Osteoblast (primary cell): ENCODE results near the gene BIK. TPM values are rescaled to one million over a fixed set of nuclear protein-coding genes. Genes with fewer than 3 reads are reported as not detected.

Experiments used
- DNase-seq: peaks from one replicate; pipeline ENCODE4 v3.0.0; 2011; ENCODE audit warnings: low spot score, mixed read lengths; ENCODE audit not compliant: insufficient read length; ENCODE audit errors: missing footprints
- H2AFZ ChIP-seq: 2 replicates; pipeline ENCODE4 v1.6.0; 2011; ENCODE audit warnings: mild to moderate bottlenecking, low read length
- H3K27ac ChIP-seq: 2 replicates; pipeline ENCODE4 v1.5.1; 2011; ENCODE audit warnings: mild to moderate bottlenecking, low read depth, low read length, moderate library complexity
- H3K27me3 ChIP-seq: 2 replicates; pipeline ENCODE4 v1.6.0; 2012; ENCODE audit warnings: mild to moderate bottlenecking, control low read depth, inconsistent platforms, low read length, moderate library complexity; ENCODE audit not compliant: insufficient read depth
- H3K36me3 ChIP-seq: 2 replicates; pipeline ENCODE4 v1.5.1; 2011; ENCODE audit warnings: mild to moderate bottlenecking, low read length, control low read depth, moderate library complexity; ENCODE audit not compliant: insufficient read depth
- H3K4me1 ChIP-seq: 2 replicates; pipeline ENCODE4 v1.5.1; 2011; ENCODE audit warnings: mild to moderate bottlenecking, low read length, control low read depth, moderate library complexity; ENCODE audit not compliant: insufficient read depth
- H3K4me2 ChIP-seq: 2 replicates; pipeline ENCODE4 v1.6.0; 2011; ENCODE audit warnings: mild to moderate bottlenecking, low read length; ENCODE audit not compliant: insufficient read depth
- H3K4me3 ChIP-seq: fragments of 200-600 bp; sonication (generic); 3 replicates; pipeline ENCODE4 v1.5.1; 2012; ENCODE audit warnings: mild to moderate bottlenecking, low read length, inconsistent platforms; ENCODE audit not compliant: insufficient read depth
- H3K79me2 ChIP-seq: 2 replicates; pipeline ENCODE4 v1.6.0; 2012; ENCODE audit warnings: mild to moderate bottlenecking, low read length, control low read depth, inconsistent platforms; ENCODE audit not compliant: insufficient read depth
- H3K9me3 ChIP-seq: 2 replicates; pipeline ENCODE4 v1.5.1; 2011; ENCODE audit warnings: low read depth, low read length, control low read depth
- H4K20me1 ChIP-seq: 2 replicates; pipeline ENCODE4 v1.6.0; 2012; ENCODE audit warnings: mild to moderate bottlenecking, low read length, control low read depth; ENCODE audit not compliant: insufficient read depth
- total RNA-seq: library from RNA; depleted of rRNA; stranded (reverse); fragments of >200 nt; gene quantifications from 2 replicates; pipeline ENCODE4 v1.2.3, GENCODE V29; 2012
- TF ChIP-seq, protein P1 (sequence below): IDR thresholded peaks from 2 replicates; pipeline ENCODE4 v1.5.1; 2011; ENCODE audit warnings: mild to moderate bottlenecking, low read depth, low read length, moderate library complexity; ENCODE audit errors: extremely low read depth

The BIK gene
- total RNA-seq, 1 donor = not detected

DNA sequence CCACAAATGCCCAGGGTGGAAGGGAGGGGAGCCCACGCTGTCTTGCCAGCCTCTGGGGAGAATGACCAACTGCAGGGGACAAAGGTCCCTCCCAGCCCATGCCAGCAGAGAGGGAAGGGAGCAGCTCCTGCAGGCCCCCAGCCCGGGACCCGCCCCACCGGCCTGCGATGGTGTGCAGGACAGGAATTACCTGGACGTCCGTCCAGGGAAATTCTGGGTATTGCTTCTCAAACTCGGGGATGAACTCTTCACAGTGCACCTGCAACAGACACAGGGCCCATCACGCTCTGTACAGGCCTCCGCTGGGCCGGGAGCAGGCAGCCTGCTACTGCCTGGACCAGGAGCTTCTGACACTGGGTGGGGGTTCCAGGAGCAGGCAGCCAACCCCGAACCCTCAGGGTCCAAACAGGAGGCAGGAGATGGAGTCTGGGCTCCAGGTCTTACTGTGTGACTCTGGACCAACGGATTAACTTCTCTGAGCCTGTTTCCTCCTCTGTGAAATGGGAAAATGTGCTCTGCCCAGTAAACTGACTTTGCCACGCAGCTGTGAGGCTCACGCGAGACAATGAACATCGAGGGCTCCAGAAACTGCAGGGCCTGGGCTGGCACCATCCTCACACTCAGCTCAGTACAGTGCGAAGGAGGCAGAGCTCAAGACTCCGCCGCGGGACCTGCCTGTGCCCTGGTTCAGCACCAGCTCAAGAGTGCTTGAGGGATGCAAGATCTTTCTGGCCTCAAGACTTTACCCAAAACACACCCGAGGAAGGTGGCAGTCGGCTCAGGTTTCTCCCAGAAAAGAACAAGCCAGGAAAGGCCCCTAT is 59.0 kb downstream of the BIK start:
- TF ChIP-seq, protein P1, sequence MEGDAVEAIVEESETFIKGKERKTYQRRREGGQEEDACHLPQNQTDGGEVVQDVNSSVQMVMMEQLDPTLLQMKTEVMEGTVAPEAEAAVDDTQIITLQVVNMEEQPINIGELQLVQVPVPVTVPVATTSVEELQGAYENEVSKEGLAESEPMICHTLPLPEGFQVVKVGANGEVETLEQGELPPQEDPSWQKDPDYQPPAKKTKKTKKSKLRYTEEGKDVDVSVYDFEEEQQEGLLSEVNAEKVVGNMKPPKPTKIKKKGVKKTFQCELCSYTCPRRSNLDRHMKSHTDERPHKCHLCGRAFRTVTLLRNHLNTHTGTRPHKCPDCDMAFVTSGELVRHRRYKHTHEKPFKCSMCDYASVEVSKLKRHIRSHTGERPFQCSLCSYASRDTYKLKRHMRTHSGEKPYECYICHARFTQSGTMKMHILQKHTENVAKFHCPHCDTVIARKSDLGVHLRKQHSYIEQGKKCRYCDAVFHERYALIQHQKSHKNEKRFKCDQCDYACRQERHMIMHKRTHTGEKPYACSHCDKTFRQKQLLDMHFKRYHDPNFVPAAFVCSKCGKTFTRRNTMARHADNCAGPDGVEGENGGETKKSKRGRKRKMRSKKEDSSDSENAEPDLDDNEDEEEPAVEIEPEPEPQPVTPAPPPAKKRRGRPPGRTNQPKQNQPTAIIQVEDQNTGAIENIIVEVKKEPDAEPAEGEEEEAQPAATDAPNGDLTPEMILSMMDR = no peak
- peaks cover 18% of the 10 kb centered on the region for H3K36me3 ChIP-seq

DNA sequence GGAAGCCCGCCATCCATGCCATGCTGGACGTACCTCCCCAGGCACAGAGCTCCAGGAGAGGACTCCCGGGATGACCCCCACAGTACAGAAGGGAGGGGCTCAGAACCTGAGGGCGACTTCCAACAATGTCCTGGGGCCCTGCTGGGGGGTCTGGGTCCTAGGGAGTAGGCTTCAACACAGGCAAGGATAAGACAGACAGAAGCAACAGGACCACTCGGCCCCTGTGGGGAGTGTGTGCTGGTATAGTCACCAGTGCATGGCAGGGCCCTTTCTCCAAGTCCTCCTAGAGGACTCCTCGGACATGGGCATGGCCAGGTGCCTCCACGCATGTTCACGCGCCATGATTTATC is 59.6 kb downstream of the BIK start:
- Histone ChIP-seq H3K27ac (no peak overlapping the region), H3K4me1 (peaks cover 3% of the 10 kb centered on the region), H3K4me3 (no peak overlapping the region), H3K9me3 (no peaks in the 10 kb centered on the region), H3K36me3 (peaks cover 18% of the 10 kb centered on the region), H4K20me1 (no peaks in the 10 kb centered on the region), H3K79me2 (no peaks in the 10 kb centered on the region), H2AFZ (no peak overlapping the region), H3K4me2 (no peak overlapping the region), H3K27me3 (no peaks in the 10 kb centered on the region)
- no peak for DNase-seq
- TF ChIP-seq, protein P1 = no peak

More for the DNA sequence above, 59.0 kb downstream of the BIK start:
- Histone ChIP-seq H4K20me1 (peaks cover 2% of the 10 kb centered on the region), H3K9me3 (no peaks in the 10 kb centered on the region), H3K4me1 (peaks cover 3% of the 10 kb centered on the region), H3K27ac (no peak overlapping the region), H3K79me2 (no peaks in the 10 kb centered on the region), H2AFZ (no peak overlapping the region), H3K4me3 (no peak overlapping the region), H3K27me3 (no peaks in the 10 kb centered on the region), H3K4me2 (no peak overlapping the region)
- peak; percentile 59 for DNase-seq

DNA sequence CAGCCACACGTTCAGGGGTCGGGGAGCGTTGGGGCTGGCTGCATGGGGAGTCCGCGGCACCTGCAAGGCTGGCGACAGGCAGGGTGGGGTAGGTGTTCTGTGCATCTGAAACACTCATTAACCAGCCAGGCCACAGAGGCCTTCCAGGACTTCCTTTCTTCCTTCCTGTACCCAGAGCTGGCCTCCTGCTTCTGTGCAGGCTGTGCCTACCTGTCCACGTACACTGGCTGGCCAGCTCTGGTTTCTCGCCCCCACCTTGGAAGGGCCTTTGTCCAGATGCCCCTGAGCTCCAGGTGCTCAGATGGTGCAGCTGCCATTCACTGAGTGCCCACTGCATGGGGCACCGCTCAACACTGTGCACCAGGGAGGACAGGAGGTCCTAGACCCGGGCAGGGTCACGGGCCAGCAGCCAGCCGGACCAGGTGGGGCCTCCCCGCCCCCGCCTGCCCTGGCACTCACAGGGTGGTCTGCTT is 60.5 kb downstream of the BIK start:
- TF ChIP-seq, protein P1 = no peak
- Histone ChIP-seq H3K9me3 (no peaks in the 10 kb centered on the region), H3K27me3 (no peaks in the 10 kb centered on the region), H3K4me2 (no peak overlapping the region), H2AFZ (no peak overlapping the region), H3K4me3 (no peak overlapping the region), H3K36me3 (peaks cover 18% of the 10 kb centered on the region), H4K20me1 (no peaks in the 10 kb centered on the region), H3K79me2 (no peaks in the 10 kb centered on the region), H3K4me1 (peaks cover 3% of the 10 kb centered on the region), H3K27ac (no peak overlapping the region)
- DNase-seq = peak; percentile 65

DNA sequence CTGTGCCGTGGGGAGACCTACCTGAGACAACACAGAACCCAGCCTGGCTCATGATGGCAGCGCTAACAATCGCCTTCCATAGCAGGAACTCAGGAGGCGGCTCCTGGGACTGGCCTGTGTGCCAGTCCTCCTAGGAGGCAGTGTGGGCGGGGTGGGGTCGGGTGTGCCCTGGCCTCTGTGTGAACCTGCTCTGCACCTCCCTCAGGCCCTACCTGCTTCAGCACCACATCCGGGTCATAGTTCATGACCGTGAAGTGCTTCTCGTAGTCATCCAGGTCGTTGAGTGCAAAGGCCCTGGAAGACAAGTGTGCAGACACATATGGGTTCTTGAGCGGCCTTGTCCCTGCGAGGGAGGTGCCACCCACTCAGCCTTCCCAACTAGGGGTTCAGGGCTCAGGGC is 61.1 kb downstream of the BIK start:
- Histone ChIP-seq H3K4me3 (no peak overlapping the region), H3K27me3 (no peaks in the 10 kb centered on the region), H2AFZ (no peak overlapping the region)

More for the DNA sequence above, 61.1 kb downstream of the BIK start:
- H3K27ac ChIP-seq = no peak overlapping the region
- DNase-seq = peak; percentile 83
- peaks cover 18% of the 10 kb centered on the region for H3K36me3 ChIP-seq
- TF ChIP-seq, protein P1 = no peak
- no peak overlapping the region for H3K4me2 ChIP-seq
- no peaks in the 10 kb centered on the region for H3K9me3 ChIP-seq
- peaks cover 3% of the 10 kb centered on the region for H3K4me1 ChIP-seq
- H3K79me2 ChIP-seq = no peaks in the 10 kb centered on the region
- no peaks in the 10 kb centered on the region for H4K20me1 ChIP-seq
